Lower leg skin (tissue), 3 donors: ENCODE data around the gene L3MBTL1.

Source experiments
- CTCF ChIP-seq, 3 donors: fragments of 450-650 bp; IDR thresholded peaks; one replicate each; pipeline ENCODE4 v1.5.1; 2016; ENCODE audit warnings: antibody characterized with exemption in 3 of 3, mild to moderate bottlenecking in 3 of 3, moderate library complexity in 2 of 3
- POLR2A ChIP-seq, 2 donors: fragments of 450-650 bp; IDR thresholded peaks; one replicate each; pipeline ENCODE4 v1.6.1; 2016 to 2017; ENCODE audit warnings: antibody characterized with exemption in 2 of 2, mild to moderate bottlenecking in 1 of 2, moderate library complexity in 1 of 2

- TF ChIP-seq CTCF (IDR thresholded peaks at IDR 0.05) (no peak), POLR2A (IDR thresholded peaks at IDR 0.05) (no peak)
Observed at GRCh38 chr20:43473381-43473704, 34.2 kb upstream of the L3MBTL1 start.
